ENCODE data around the gene TCTA.

The TCTA gene

GRCh38 chr3:49410846-49411534 lies 1.2 kb upstream of the TCTA start:
- DNase-seq (ENCODE audit: low read depth, low spot score): no peak

- DNase-seq (ENCODE audit: low read depth, low spot score): no peak
These were observed 672 bp upstream of the TCTA start for GRCh38 chr3:49411535-49411967.

- DNase-seq (ENCODE audit: low read depth, low spot score): no peak
These were observed 562 bp downstream of the TCTA start for GRCh38 chr3:49412632-49413337.

DNA sequence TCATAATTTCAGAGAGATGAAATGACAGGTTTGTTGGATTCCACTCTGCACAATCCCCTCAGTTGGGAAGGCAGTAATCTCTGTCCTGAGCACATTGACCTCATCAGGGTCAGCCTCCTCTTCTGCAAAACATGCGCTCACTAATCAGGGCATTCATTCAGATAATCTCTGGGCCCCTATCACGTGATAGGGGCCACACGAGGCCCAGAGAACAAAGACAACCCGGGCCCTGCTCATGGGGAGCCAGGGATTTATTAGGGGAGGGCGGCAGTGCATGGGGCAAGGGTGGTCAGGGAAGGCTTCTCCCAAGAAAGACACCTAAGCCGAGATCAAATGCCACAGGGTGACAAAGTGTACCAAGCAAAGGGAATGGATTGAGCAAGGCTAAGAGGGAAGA lies 1.1 kb downstream of the TCTA start:
- no peak for DNase-seq (ENCODE audit: low read depth, low spot score)

GRCh38 chr3:49414753-49415152 lies 2.5 kb downstream of the TCTA start:
- DNase-seq (ENCODE audit: low read depth, low spot score): no peak

- DNase-seq (ENCODE audit: low read depth, low spot score): no peak
These were observed 3.8 kb downstream of the TCTA start for GRCh38 chr3:49415931-49416601.

GRCh38 chr3:49416867-49417266 lies 4.6 kb downstream of the TCTA start:
- no peak for DNase-seq (ENCODE audit: low read depth, low spot score)

DNA sequence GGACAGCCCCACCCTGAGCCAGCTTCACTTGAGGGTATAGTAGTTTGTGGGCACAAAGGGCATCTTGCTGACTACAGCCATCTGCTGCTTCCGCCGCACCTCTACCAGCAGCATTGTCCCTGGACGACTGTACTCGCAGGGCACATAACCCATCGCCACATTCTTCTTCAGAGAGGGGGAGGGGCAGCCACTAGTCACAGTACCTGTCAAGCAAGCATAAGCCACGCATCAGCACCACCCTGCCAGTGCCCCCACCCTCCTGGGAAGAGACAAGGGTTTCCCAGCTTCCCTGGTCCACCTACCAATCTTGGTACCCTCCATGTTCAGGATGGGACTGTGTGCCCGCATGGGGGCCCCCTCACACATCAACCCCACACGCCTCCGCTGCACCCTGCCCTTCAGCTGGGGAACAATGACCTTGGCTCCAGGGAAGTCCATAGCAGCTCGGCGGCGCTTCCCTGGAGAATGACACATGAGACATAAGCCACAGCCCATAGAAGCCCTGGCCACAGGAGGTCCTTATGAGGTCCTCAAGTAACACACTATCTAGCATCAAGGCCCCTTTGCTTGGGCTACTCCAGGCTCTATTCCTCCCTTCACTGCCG lies 5.4 kb downstream of the TCTA start:
- DNase-seq (ENCODE audit: low read depth, low spot score): no peak

- DNase-seq (ENCODE audit: low read depth, low spot score): no peak
These were observed 9.7 kb downstream of the TCTA start for GRCh38 chr3:49421890-49422378.

DNA sequence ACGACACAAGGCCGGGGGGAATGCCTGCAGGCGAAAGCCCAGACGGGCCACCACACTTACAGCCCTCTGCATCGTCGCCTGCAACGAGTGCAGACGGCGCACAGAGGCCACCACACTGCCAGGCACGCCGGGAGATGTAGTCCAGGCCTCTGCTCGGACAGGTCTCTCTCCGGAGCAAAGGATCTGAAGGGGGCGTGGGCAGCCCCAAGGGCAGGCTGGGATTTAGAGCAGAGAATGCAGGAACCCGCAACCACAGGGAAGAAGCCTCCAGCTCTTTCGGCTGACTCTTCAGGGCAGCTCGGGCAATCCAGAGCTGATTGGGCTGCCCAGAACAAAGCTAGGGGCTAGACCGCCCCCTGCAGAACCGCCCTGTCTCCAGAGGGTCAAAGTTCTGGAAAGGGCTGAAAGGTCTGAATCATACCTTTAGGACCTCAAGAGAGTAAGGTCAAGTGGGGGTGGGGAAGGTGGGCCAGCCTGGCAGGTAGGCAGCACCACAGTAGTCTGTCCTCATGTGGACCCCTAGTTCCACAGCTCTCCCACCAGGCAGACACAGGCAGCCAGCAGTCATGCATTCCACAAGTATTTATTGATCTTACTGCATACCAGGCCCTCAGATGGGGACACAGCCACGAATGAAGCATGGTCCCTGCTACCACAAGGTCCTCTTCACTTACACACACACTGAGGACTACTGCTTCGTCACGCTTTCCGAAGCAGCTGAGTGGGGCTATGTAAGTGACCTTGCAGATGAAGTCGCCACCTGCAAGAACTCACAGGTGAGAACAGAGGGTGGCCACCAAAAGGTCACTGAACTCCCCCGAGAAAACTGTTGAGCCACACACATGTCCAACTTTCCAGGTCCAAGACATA lies 10.4 kb downstream of the TCTA start, which contains the start of gene AMT:
AMT (minus strand) TSS at position 95 of the 870 bp plus-strand sequence; CDS start at position 72, 23 bp downstream.
- no peak for DNase-seq (ENCODE audit: low read depth, low spot score)

DNA sequence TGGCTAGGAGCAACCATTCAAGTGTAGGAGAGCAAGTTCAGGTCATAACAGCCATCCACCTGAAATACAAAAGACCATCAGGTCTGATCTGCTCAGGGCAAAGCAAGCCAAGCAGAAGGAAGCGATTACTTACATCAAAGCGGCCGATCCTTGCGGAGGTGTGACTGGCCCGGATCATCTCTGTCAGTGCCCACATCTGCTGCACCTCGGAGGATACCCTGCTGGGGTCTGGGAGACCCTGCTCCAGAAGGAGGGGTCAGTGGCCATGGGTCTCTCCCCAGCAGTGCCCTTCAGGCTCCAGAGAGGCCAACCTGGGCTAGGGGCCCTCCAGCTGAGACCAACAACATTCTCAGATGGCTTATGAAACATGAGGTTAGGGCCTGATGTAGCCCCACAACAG lies 12.6 kb downstream of the TCTA start:
- DNase-seq (ENCODE audit: low read depth, low spot score): no peak

DNA sequence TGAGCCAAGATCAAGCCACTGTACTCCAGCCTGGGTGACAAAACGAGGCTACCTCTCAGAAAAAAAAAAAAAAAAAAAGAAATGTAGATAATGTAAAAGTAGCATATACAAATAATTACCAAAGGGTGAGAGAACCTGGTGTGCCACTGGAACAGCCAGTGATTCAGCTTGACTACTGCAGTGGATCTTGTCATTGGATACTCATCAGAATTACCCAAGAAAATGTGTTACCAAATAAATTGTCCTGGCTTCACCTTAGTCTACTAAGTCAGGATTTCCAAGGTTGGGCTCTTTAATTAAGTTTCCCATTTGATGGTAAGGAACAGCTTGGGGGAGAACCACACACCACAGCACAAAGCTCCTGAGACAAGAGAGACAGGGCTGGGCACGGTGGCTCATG lies 15.4 kb downstream of the TCTA start:
- no peak for DNase-seq (ENCODE audit: low read depth, low spot score)

DNA sequence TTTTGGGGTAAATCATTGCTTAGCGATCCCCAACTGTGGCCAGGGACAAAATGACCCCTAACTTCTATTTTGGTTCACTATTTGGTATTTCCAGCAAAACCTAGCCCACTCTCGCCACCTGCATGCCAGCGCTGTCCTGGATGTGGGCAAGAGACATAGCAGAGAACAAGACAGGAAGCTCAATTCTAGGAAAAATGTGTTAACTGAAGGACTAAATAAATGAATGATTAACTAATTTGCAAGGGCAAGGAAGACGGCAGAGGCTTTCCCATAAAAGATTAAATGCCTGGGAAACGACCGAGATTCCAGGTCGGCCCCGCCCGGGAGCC lies 16.5 kb downstream of the TCTA start:
- DNase-seq (ENCODE audit: low read depth, low spot score): no peak

GRCh38 chr3:49434731-49435130 lies 22.5 kb downstream of the TCTA start:
- no peak for DNase-seq (ENCODE audit: low read depth, low spot score)

- no peak for DNase-seq (ENCODE audit: low read depth, low spot score)
These were observed 33.2 kb downstream of the TCTA start for GRCh38 chr3:49445391-49445790.

DNA sequence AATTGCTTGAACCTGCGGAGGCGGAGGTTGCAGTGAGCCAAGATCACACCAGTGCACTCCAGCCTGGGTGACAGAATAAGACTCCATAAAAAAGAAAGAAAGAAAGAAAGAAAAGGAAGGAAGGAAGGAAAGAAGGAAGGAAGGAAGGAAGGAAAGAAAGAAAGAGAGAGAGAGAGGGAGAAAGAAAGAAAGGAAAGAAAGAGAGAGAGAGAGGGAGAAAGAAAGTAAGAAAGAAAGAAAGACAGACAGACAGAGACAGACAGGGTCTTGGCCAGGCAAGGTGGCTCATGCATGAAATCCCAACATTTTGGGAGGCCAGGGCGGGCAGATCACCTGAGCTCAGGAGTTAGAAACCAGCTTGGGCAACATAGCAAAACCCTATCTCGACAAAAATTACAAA lies 41.4 kb downstream of the TCTA start:
- no peak for DNase-seq (ENCODE audit: low read depth, low spot score)

GRCh38 chr3:49454458-49454857 lies 42.2 kb downstream of the TCTA start:
- no peak for DNase-seq (ENCODE audit: low read depth, low spot score)

DNA sequence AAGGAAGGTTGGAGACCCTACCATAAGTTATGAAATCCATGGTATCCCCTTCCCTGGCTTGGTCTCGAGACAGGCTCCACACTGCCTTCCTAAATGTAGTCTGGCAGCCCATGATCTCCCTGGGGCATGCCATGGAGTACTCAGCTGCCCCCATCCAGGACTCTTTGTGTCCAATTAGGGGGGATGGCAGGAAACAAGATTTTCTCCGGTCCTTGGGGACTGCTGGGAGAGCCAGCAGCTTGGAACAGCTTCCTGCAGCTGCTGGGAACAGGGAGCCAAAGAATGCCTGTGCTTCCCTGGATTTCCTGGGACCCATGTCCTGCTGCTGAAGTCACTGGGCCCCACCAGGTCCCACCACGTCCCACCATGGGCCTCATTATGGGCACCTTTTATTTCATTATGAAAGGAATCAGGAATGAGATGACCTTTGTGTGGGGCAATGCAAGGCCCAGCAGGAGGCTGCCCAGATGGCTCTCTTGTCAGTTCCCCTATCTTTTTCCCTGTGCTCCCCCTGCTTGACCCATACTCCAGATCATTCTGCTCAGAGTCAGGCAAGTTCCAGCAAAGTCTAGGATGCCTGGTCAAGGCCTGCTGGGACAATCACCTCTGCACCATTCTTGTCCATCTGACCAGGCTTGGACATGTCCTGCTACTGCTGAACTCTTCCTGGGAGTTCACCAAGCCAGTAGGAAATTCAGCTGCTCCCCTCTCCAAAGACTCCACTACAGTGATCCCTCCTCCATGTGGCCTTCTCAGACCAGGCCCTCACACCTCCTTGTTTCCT lies 42.9 kb downstream of the TCTA start:
- DNase-seq (ENCODE audit: low read depth, low spot score): no peak

DNA sequence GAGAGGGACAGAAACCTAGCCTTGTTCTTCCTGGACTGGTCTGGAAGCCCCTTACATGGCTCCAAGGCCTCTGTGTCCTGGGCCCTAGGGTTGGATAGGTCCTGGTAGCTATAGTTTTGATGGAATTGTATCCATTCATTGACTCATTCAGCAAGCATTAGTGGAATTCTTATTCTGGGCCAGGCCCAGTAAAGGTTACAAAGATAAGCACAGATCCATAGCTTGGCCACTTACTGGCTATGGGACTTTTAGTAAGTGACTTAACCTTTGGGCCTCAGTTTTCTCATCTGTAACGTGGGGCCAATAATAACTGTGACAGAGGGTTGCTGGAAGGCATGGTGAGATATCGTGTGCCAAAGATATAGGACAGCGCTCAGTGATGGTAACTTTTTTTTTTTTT lies 44.2 kb downstream of the TCTA start:
- DNase-seq (ENCODE audit: low read depth, low spot score): no peak

DNA sequence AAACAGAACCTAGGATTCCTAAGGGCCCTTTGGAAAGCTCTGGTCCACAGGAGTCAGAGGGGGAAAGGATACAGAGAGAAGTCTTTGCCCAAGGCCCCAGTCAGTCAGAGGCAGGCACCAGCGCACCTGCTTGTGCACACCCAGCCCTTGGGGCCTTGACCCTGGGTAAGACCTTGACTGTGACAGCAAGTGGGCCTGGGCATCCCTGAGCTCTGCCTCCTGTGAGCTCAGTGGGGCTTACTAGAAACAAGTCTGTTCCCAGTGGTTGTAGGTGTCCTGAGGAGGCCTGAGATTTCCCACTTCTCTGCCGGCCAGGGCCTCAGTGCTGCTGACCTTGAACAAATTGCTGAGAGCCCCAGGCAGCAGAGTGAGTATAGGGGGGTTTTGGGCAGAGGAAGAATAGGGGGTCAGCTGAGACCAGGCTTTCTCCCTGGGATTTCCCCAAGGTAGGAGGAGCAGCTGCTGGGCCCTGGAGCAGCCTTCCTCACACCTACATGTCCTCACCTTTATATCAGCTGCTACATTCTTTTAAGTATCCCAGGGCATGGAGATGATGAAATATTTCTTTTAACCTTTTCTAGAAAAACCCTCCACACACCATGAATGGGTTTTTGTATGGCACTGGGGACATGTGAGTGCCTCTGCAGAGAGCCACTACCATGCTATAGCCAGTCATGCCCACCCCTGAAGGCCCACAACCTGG lies 48.1 kb downstream of the TCTA start:
- no peak for DNase-seq (ENCODE audit: low read depth, low spot score)

All from brain pericyte (primary cell).